Fibroblast of lung (primary cell): ENCODE data around the gene TMEM178B. TPM values are rescaled to one million over a fixed set of nuclear protein-coding genes. Genes with fewer than 3 reads are reported as not detected.

Experiments used
- DNase-seq, 2 donors: peaks; one replicate each; pipeline versions ENCODE4 v3.0.0 to v3.0.0-alpha.2; 2010; ENCODE audit warnings: low read depth in 2 of 2
- H2AFZ ChIP-seq: 2 replicates; pipeline ENCODE4 v1.5.1; 2012; ENCODE audit warnings: low read length, control low read depth, inconsistent platforms
- H3K27ac ChIP-seq: 2 replicates; pipeline ENCODE4 v1.5.1; 2011; ENCODE audit warnings: low read length, control low read depth; ENCODE audit not compliant: insufficient read depth
- H3K27me3 ChIP-seq: 2 replicates; pipeline ENCODE4 v1.5.1; 2011; ENCODE audit warnings: mild to moderate bottlenecking, low read length; ENCODE audit not compliant: control insufficient read depth, insufficient read depth
- H3K36me3 ChIP-seq: 2 replicates; pipeline ENCODE4 v1.5.1; 2011; ENCODE audit warnings: low read length; ENCODE audit not compliant: control insufficient read depth, insufficient read depth
- H3K4me1 ChIP-seq: 2 replicates; pipeline ENCODE4 v1.5.1; 2011; ENCODE audit warnings: low read length; ENCODE audit not compliant: control insufficient read depth, insufficient read depth; ENCODE audit errors: extremely low read depth
- H3K4me2 ChIP-seq: 2 replicates; pipeline ENCODE4 v1.5.1; 2011; ENCODE audit warnings: low read length, control low read depth; ENCODE audit not compliant: insufficient read depth; ENCODE audit errors: extremely low read depth
- H3K4me3 ChIP-seq, 4 experiments: fragments of 200-600 bp in 1 of 4; sonication (generic) in 1 of 4; replicated peaks in 1 of 4; 2 replicates each; pipeline ENCODE4 v1.5.1; 2011 to 2016; ENCODE audit warnings: low read length in 4 of 4, low read depth in 3 of 4, mild to moderate bottlenecking in 3 of 4, control low read depth in 2 of 4, inconsistent platforms in 1 of 4, mixed read lengths in 1 of 4; ENCODE audit not compliant: insufficient read depth in 1 of 4; ENCODE audit errors: control extremely low read depth in 1 of 4
- H3K79me2 ChIP-seq: 2 replicates; pipeline ENCODE4 v1.5.1; 2012; ENCODE audit warnings: mild to moderate bottlenecking, low read length, inconsistent platforms; ENCODE audit not compliant: control insufficient read depth, insufficient read depth
- H3K9ac ChIP-seq: 2 replicates; pipeline ENCODE4 v1.5.1; 2011; ENCODE audit warnings: mild to moderate bottlenecking, low read length, control low read depth; ENCODE audit not compliant: insufficient read depth
- H3K9me3 ChIP-seq: 2 replicates; pipeline ENCODE4 v1.5.1; 2012; ENCODE audit warnings: low read depth, low read length; ENCODE audit not compliant: control insufficient read depth, insufficient read depth
- H4K20me1 ChIP-seq: 2 replicates; pipeline ENCODE4 v1.5.1; 2011; ENCODE audit warnings: low read length; ENCODE audit not compliant: control insufficient read depth, insufficient read depth; ENCODE audit errors: extremely low read depth
- EZH2 ChIP-seq: IDR thresholded peaks from 2 replicates; pipeline ENCODE4 v1.5.1; 2012; ENCODE audit warnings: low read length, control low read depth, mild to moderate bottlenecking; ENCODE audit errors: missing control alignments
- polyA plus RNA-seq, 2 donors: library from polyadenylated mRNA; depleted of rRNA in 1 of 2; stranded (reverse) in 1 of 2; unstranded in 1 of 2; fragments of >200 nt; gene quantifications; 2 replicates each; pipeline ENCODE4 v1.2.1, GENCODE V29; 2011 to 2012; ENCODE audit warnings: missing spikeins in 1 of 2
- total RNA-seq: library from RNA; depleted of rRNA; stranded (reverse); fragments of >200 nt; gene quantifications from 2 replicates; pipeline ENCODE4 v1.2.1, GENCODE V29; 2014
- TF ChIP-seq, protein P1 (sequence below), 2 donors: IDR thresholded peaks in 1 of 2; conservative IDR thresholded peaks in 1 of 2; 1 replicate in 1 of 2; 2 replicates in 1 of 2; pipeline ENCODE4 v1.5.1; 2011 to 2012; ENCODE audit warnings: low read length in 2 of 2, control low read depth in 1 of 2, inconsistent platforms in 1 of 2, low read depth in 1 of 2, mild to moderate bottlenecking in 1 of 2

The TMEM178B gene
- total and polyA plus RNA-seq, 2 donors (not counting 1 experiment from before 2014, with no cell fraction given) = under 0.01 to 0.14 TPM

GRCh38 chr7:141123522-141123921, 49.7 kb downstream of the TMEM178B start:
- H2AFZ ChIP-seq = no peak overlapping the region
- H4K20me1 ChIP-seq = no peaks in the 10 kb centered on the region
- no peaks in the 10 kb centered on the region for H3K9me3 ChIP-seq
- H3K79me2 ChIP-seq = no peaks in the 10 kb centered on the region
- H3K27me3 ChIP-seq = no peaks in the 10 kb centered on the region
- no peak for DNase-seq
- H3K4me3 ChIP-seq = no peak overlapping the region
- no peak overlapping the region for H3K4me2 ChIP-seq
- H3K36me3 ChIP-seq = no peaks in the 10 kb centered on the region
- H3K27ac ChIP-seq = no peak overlapping the region
- TF ChIP-seq, protein P1, sequence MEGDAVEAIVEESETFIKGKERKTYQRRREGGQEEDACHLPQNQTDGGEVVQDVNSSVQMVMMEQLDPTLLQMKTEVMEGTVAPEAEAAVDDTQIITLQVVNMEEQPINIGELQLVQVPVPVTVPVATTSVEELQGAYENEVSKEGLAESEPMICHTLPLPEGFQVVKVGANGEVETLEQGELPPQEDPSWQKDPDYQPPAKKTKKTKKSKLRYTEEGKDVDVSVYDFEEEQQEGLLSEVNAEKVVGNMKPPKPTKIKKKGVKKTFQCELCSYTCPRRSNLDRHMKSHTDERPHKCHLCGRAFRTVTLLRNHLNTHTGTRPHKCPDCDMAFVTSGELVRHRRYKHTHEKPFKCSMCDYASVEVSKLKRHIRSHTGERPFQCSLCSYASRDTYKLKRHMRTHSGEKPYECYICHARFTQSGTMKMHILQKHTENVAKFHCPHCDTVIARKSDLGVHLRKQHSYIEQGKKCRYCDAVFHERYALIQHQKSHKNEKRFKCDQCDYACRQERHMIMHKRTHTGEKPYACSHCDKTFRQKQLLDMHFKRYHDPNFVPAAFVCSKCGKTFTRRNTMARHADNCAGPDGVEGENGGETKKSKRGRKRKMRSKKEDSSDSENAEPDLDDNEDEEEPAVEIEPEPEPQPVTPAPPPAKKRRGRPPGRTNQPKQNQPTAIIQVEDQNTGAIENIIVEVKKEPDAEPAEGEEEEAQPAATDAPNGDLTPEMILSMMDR (conservative IDR thresholded peaks at IDR 0.05 in 1 of 2, IDR thresholded peaks at IDR 0.05 in 1 of 2; ENCODE audit: low read depth in 1 of 2, low read length in 2 of 2) = no peak
- TF ChIP-seq EZH2 = no peak
- no peaks in the 10 kb centered on the region for H3K4me1 ChIP-seq
- H3K9ac ChIP-seq = no peak overlapping the region

DNA sequence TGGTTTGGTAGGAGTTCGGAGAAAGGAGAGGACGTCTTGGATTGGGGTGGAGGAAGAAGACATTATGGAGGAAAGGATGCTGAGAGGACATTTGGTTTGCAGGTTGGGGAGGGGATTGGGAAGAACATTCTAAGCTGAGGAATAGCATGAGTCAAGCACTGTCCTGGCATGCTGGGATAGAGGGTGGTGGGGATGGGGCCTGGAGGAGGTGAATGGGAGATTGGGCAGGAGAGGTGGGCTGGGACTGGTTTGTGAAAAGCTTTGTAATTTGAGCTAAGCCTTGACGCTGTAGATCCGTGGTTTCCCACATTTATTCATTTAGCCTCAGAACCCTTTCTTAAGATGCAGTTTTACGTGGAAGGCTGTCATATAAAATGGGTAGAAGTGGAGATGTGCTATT, 52.2 kb downstream of the TMEM178B start:
- H3K27me3 ChIP-seq = no peaks in the 10 kb centered on the region
- DNase-seq = no peak
- no peak overlapping the region for H3K4me3 ChIP-seq
- no peaks in the 10 kb centered on the region for H3K79me2 ChIP-seq
- no peaks in the 10 kb centered on the region for H3K4me1 ChIP-seq
- H3K9ac ChIP-seq = no peak overlapping the region
- no peaks in the 10 kb centered on the region for H3K36me3 ChIP-seq
- TF ChIP-seq, protein P1 (conservative IDR thresholded peaks at IDR 0.05 in 1 of 2, IDR thresholded peaks at IDR 0.05 in 1 of 2; ENCODE audit: low read depth in 1 of 2, low read length in 2 of 2) = no peak
- no peak for TF ChIP-seq EZH2
- H3K9me3 ChIP-seq = no peaks in the 10 kb centered on the region
- H2AFZ ChIP-seq = no peak overlapping the region
- H3K27ac ChIP-seq = no peak overlapping the region
- no peaks in the 10 kb centered on the region for H4K20me1 ChIP-seq
- H3K4me2 ChIP-seq = no peak overlapping the region

- Histone ChIP-seq H3K79me2 (no peaks in the 10 kb centered on the region), H3K9ac (no peak overlapping the region), H3K4me2 (no peak overlapping the region), H3K36me3 (no peaks in the 10 kb centered on the region), H3K27ac (no peak overlapping the region), H3K4me3 (no peak overlapping the region), H2AFZ (no peak overlapping the region), H4K20me1 (no peaks in the 10 kb centered on the region), H3K4me1 (no peaks in the 10 kb centered on the region), H3K9me3 (no peaks in the 10 kb centered on the region), H3K27me3 (no peaks in the 10 kb centered on the region)
- DNase-seq = no peak
- TF ChIP-seq, protein P1 (conservative IDR thresholded peaks at IDR 0.05 in 1 of 2, IDR thresholded peaks at IDR 0.05 in 1 of 2; ENCODE audit: low read depth in 1 of 2, low read length in 2 of 2) = no peak
- no peak for TF ChIP-seq EZH2
Observed at GRCh38 chr7:141128506-141128905, 54.6 kb downstream of the TMEM178B start.
